T-helper 1 cell treated with Interleukin-12 subunit alpha and Interleukin-12 subunit beta and Interleukin-4 antibody, amounts not matched to agents 30 ng/mL and 1 ng/mL, for 36 hours (primary cell): Measurements from ENCODE around the gene TRIM66. TPM values are rescaled to one million over a fixed set of nuclear protein-coding genes. Genes with fewer than 3 reads are reported as not detected.

Experiments
- intact Hi-C: fragments of 100-400 bp; cut with micrococcal nuclease; formaldehyde crosslinking; loops from one replicate; pipeline ENCODE4 v1.15.1; 2024
- total RNA-seq: library from RNA; stranded (reverse); gene quantifications from 2 replicates; pipeline ENCODE4 v1.2.3, GENCODE V29; 2022

Gene TRIM66
- total RNA-seq, 1 donor from 2014 or later: 10.7 TPM

- intact Hi-C loops: loop anchor here (10.0 kb wide), 1 partner anchor 200 kb away; a partner anchor contains a TSS
Measured at GRCh38 chr11:8614497-8614896, 68.0 kb downstream of the TRIM66 start.

GRCh38 chr11:8613036-8613435, 69.4 kb downstream of the TRIM66 start:
- intact Hi-C loops: loop anchor here (10.0 kb wide), 1 partner anchor 202 kb away; a partner anchor contains a TSS

- intact Hi-C loops: loop anchor here (10.0 kb wide), 1 partner anchor 202 kb away; a partner anchor contains a TSS
Measured at GRCh38 chr11:8612522-8612921, 69.9 kb downstream of the TRIM66 start.

GRCh38 chr11:8610532-8611116, 71.8 kb downstream of the TRIM66 start:
- intact Hi-C loops: loop anchor here (2.0 to 10.0 kb wide), 3 partner anchors 78 to 354 kb away; partner anchors contain the start of gene TMEM9B

GRCh38 chr11:8608652-8609051, 73.8 kb downstream of the TRIM66 start:
- intact Hi-C loops: no loop called here

DNA sequence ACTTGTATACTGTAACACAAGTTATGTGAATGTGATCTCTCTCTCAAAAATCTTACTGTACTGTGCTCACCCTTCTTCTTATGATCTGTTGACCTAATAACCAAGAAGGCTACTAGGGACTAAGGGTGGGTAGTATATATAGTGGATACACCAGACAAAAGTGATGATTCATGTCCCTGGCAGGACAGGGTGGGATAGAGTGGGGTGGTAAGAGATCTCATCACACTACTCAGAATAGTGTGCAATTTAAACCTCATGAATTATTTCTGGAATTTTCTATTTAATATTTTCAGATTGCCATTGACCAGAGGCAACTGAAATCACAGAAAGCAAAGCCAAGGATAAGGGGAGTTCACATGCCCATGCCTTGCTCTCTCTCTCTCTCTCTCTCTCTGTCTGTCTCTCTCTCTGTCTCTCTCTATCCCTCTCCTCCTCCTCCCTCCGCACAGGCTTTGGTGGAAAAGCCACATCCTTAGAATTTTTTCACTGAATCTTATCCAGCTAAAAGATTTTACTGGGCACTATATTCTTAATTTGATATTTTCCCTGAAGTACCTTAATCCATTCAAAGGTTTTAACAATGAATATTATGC, 76.4 kb downstream of the TRIM66 start:
- intact Hi-C loops: no loop called here

DNA sequence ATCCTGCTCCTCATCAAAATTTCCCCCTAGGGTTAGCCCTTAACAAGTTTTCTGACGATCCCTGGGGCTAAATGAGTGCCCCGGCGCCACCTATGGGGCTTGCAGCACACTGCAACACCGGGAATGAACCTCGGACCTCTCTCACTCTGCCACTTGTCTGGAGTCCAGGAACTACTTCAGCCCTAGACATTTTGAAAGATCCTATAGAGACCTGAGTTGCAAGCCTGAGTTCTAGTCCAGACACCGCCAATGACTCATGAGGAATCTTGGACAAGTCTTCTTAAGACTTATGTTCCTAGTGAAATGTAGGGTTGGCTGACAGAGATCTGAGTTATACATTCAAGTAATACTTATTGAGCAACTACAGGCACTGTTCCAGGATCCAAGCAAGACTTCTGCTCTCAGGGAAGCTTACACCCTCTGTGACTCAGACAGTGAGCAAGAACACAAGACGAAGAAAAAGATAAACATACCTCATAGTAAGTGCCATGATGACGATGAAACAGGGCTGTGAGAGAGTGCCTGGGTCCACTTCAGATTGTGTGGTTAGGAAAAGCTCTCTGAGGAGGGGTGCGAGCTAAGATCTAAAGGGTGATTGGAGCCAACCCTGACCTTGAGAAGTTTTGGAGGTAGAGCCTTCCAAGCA, 78.3 kb downstream of the TRIM66 start:
- intact Hi-C loops: loop anchor here (1.0 kb wide), 1 partner anchor 355 kb away; no protein-coding TSS in a partner anchor

- intact Hi-C loops: loop anchor here (1.0 kb wide), 1 partner anchor 356 kb away; no protein-coding TSS in a partner anchor
Measured at GRCh38 chr11:8603696-8604077, 78.8 kb downstream of the TRIM66 start.

- intact Hi-C loops: no loop called here
Measured at GRCh38 chr11:8601376-8602133, 80.9 kb downstream of the TRIM66 start.

DNA sequence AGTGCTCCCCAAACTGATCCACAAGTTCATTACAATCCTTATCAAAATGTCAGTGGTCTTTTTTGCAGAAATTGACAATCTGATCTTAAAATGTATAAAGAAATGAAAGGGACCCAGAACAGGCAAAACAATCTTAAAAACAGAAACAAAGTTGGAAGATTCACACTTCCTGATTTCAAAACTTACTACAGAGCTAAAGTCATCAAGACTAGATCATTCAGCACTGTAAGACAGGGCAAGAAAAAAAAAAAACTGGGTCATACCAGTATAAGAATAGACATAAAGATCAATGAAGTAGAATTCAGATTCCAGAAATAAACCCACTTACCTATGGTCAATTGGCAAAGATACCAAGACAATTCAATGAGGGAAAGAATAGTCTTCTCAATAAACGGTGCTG, 84.0 kb downstream of the TRIM66 start:
- intact Hi-C loops: no loop called here

DNA sequence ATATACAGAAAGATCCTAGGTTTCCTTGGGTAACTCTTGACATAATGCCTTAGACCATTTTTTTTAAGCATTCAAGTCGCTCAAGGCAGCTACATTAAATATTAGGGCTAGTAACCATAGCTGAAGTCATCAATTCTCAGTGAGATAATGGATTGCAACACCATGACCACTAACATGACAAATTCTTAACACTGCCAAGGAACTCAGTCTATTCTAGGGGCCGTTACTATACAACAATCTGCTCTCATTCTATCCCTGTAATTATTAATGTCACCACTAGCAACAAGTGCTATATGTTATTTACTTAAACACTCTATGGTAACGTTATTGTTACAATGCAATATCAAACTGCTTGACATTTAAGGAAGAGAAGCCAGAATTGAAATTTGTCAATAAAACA, 85.3 kb downstream of the TRIM66 start:
- intact Hi-C loops: no loop called here

- intact Hi-C loops: no loop called here
Measured at GRCh38 chr11:8596504-8597046, 85.9 kb downstream of the TRIM66 start.

DNA sequence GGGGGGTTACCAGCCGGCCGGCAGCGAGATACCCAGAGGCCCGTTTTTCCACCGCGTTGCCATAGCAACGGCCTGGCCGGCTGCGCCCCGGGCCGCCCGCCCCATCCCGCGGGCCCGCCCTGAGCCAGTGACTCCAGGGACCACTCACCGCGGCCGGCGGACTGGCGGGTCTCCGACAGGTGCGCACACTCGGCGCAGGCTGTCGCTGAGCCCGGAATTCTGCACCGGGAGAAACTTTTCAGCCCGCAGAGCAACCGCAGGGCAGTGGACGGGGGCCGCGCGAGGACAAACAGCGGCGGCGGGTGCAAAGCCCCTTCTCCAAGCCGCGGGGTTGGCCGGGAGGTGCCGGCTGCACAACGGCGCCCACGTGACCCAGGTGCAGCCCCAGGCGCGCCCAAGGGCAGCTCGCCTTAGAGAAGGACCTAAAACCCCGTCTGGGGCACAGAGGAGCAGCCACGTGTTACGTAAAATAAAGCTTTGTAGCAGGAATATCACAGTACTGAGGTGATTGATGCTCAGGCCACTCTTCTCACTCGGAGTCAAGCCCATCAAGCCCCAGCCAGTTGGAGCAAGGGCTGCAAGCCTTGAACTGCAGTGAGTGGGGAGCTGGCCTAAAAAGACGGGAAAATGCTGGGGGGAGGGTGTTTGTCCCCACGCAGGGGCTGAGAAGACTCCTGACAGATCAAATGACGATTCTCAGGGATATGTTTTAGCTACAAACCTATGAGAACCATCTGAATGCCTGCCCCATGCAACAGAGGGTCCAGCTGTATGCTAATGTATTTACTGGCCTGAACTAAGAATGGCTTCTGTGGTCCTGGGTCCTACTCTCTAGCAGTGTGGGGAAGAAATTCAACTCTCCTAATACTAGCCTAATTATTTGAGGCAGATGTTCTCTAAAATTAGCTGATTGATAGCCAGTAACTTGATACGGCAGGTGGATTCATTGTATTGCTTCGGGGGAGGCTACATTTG, 88.2 kb downstream of the TRIM66 start, which contains the start of gene STK33:
Gene STK33 (minus strand): TSS at position 294 of the 975 bp plus-strand sequence. CDS start 119,323 bp downstream, outside the sequence.
- intact Hi-C loops: no loop called here

DNA sequence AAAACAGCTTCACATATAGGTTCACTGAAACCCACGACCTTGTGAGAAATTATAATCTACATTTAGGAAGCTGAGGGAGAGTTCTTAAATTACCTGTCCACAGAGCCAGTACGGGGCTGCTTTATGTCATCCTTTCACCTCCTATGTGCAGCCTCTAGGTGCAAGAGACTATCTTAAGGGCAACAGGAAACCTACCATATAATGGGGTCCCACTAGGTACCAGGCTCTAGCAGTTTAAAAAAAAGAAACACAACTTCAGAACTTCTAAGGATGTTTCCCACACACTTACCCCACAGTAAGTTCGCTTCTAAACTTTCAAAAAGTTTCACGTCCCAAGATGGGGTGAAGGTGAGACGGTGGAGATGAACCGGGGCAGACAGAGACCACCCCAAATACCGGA, 89.0 kb downstream of the TRIM66 start:
- intact Hi-C loops: no loop called here

DNA sequence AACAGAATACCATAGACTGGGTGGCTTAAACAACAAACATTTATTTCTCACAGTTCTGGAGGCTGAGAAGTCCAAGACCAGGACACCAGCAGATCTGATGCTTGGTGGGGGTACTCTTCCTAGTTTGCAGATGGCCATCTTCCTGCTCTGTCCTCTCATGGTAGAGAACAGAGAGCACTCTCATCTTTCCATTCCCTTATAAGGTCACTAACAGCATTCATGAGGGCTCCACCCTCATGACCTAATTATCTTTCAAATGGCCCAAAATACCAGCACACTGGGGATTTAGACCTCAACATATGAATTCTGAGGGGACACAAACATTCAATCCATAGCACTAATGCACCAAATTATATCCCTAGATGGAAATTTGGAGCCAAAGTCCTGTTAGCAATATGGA, 94.5 kb downstream of the TRIM66 start:
- intact Hi-C loops: no loop called here

- intact Hi-C loops: no loop called here
Measured at GRCh38 chr11:8586805-8587204, 95.7 kb downstream of the TRIM66 start.

GRCh38 chr11:8586184-8586583, 96.3 kb downstream of the TRIM66 start:
- intact Hi-C loops: no loop called here

- intact Hi-C loops: no loop called here
Measured at GRCh38 chr11:8584511-8584910, 98.0 kb downstream of the TRIM66 start.

DNA sequence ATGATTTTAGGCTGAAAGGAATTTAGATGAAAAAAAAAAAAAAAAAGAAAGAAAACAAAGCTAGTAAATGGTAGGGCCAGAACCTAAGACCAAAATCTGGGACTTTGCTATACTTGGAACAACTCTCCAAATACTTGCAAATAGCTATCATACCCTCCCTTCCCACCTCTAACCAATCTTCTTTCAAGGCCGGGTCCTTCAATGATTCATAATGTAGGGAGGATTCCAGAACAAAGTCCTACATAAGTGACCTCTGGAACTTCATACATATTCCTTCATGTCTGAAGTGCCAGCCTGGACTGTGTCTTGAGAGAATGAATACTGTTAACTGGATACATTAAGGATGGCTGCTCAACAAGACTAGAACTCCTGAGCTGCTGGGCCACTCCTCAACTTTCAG, 98.4 kb downstream of the TRIM66 start:
- intact Hi-C loops: no loop called here

DNA sequence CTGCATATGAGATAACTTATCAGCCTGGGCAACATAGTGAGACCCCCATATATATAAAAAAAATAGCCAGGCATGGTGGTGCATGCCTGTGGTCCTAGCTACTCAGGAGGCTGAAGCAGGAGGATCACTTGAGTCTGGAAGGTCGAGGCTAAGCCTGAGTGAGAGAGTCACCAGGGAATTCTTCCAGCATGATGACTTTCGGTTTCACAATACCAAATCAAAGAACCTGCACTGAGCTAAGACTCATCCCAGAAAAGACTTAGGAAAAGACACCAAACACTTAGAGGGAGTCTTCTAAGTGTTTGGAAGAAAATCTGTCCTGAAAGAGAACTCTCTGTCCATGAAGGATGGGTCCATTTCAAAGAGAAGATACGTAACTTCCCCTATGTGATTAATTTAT, 101.2 kb downstream of the TRIM66 start:
- intact Hi-C loops: no loop called here
